H1 (cell line): ENCODE results near the gene CRYBG1. TPM values are rescaled to one million over a fixed set of nuclear protein-coding genes. Genes with fewer than 3 reads are reported as not detected.

Experiments used
- CTCF ChIA-PET: fragments of 300-600 bp; sonication (Branson Sonifier 250); formaldehyde crosslinking; loops from one replicate; lab custom pipeline; 2021; ENCODE audit not compliant: partially characterized antibody; lab: Charles Lee
- POLR2A ChIA-PET: fragments of 300-600 bp; sonication (Branson Sonifier 250); formaldehyde crosslinking; loops from one replicate; lab custom pipeline; 2021; ENCODE audit warnings: inconsistent platforms; ENCODE audit not compliant: partially characterized antibody; lab: Charles Lee
- DNase-seq, 2 experiments: peaks; one replicate each; pipeline versions ENCODE4 v3.0.0 to v3.0.0-alpha.2; 2010 to 2022; ENCODE audit warnings: low spot score in 2 of 2, low read depth in 1 of 2, mixed read lengths in 1 of 2
- FAIRE-seq: peaks from 2 replicates; lab custom pipeline; 2011; peaks lifted over from hg19 to GRCh38; lab: Jason Lieb, UNC
- H2AFZ ChIP-seq: 2 replicates; pipeline ENCODE4 v1.8.1; 2012; ENCODE audit warnings: low read length, inconsistent platforms
- H2AK5ac ChIP-seq: 2 replicates; pipeline ENCODE4 v1.6.1; 2013; ENCODE audit warnings: low read depth, low read length
- H2BK120ac ChIP-seq: replicated peaks from 2 replicates; pipeline ENCODE3; 2013; ENCODE audit warnings: low read depth, low read length, inconsistent platforms
- H2BK12ac ChIP-seq: 2 replicates; pipeline ENCODE4 v1.6.1; 2013; ENCODE audit warnings: low read depth, low read length
- H2BK15ac ChIP-seq: 2 replicates; pipeline ENCODE4 v1.6.1; 2013; ENCODE audit warnings: low read length
- H2BK20ac ChIP-seq: 2 replicates; pipeline ENCODE4 v1.6.1; 2013; ENCODE audit warnings: low read length
- H2BK5ac ChIP-seq: 2 replicates; pipeline ENCODE4 v1.6.1; 2013; ENCODE audit warnings: low read depth, low read length
- H3K14ac ChIP-seq: 2 replicates; pipeline ENCODE4 v1.6.1; 2013; ENCODE audit warnings: inconsistent platforms; ENCODE audit not compliant: insufficient read length
- H3K18ac ChIP-seq: 2 replicates; pipeline ENCODE4 v1.6.1; 2013; ENCODE audit warnings: low read length; ENCODE audit errors: extremely low read depth
- H3K23ac ChIP-seq: 2 replicates; pipeline ENCODE4 v1.6.1; 2013; ENCODE audit warnings: inconsistent platforms; ENCODE audit not compliant: insufficient read length
- H3K23me2 ChIP-seq: 2 replicates; pipeline ENCODE4 v1.6.1; 2013; ENCODE audit warnings: low read depth, low read length
- H3K27ac ChIP-seq: 2 replicates; pipeline ENCODE4 v1.6.1; 2011; ENCODE audit warnings: low read depth, low read length, inconsistent platforms
- H3K27me3 ChIP-seq, 4 experiments: replicated peaks in 1 of 4; 1 replicate in 1 of 4; 2 replicates in 3 of 4; pipeline versions ENCODE4 v1.6.1 to v1.8.1; 2011 to 2013; ENCODE audit warnings: low read length in 3 of 4, mild to moderate bottlenecking in 3 of 4, inconsistent platforms in 2 of 4, mixed read lengths in 2 of 4, moderate library complexity in 1 of 4; ENCODE audit not compliant: control insufficient read depth in 3 of 4, insufficient read depth in 3 of 4; ENCODE audit errors: extremely low read depth in 1 of 4
- H3K36me3 ChIP-seq, 4 experiments: 2 replicates each; pipeline versions ENCODE4 v1.6.1 to v1.8.1; 2011 to 2013; ENCODE audit warnings: mild to moderate bottlenecking in 4 of 4, low read length in 3 of 4, moderate library complexity in 2 of 4, control low read depth in 1 of 4, inconsistent platforms in 1 of 4; ENCODE audit not compliant: insufficient read depth in 4 of 4, control insufficient read depth in 2 of 4
- H3K4ac ChIP-seq: replicated peaks from 2 replicates; pipeline ENCODE3; 2013; ENCODE audit warnings: low read length, low read depth, mixed read lengths, inconsistent platforms; ENCODE audit not compliant: insufficient read length
- H3K4me1 ChIP-seq, 4 experiments: replicated peaks in 1 of 4; 1 replicate in 1 of 4; 2 replicates in 3 of 4; pipeline versions ENCODE4 v1.6.1 to v1.8.1; 2011 to 2013; ENCODE audit warnings: low read length in 3 of 4, inconsistent platforms in 2 of 4, mixed read lengths in 1 of 4; ENCODE audit not compliant: insufficient read depth in 4 of 4, control insufficient read depth in 3 of 4
- H3K4me2 ChIP-seq, 2 experiments: 2 replicates each; pipeline versions ENCODE4 v1.6.1 to v1.8.1; 2011 to 2013; ENCODE audit warnings: low read depth in 2 of 2, low read length in 2 of 2, control low read depth in 1 of 2, inconsistent platforms in 1 of 2, mild to moderate bottlenecking in 1 of 2; ENCODE audit not compliant: insufficient read depth in 1 of 2
- H3K4me3 ChIP-seq, 4 experiments: fragments of 200-600, 300-600 bp in 1 of 4; sonication (generic), shearing (Covaris generic), sonication (Bioruptor Twin) in 1 of 4; 2 replicates each; pipeline versions ENCODE4 v1.5.1 to v1.8.1; 2011 to 2016; ENCODE audit warnings: low read length in 4 of 4, low read depth in 3 of 4, control low read depth in 2 of 4, inconsistent platforms in 2 of 4, mild to moderate bottlenecking in 2 of 4, mixed read lengths in 1 of 4, moderate library complexity in 1 of 4; ENCODE audit not compliant: insufficient read depth in 2 of 4; ENCODE audit errors: extremely low read depth in 1 of 4
- H3K56ac ChIP-seq: replicated peaks from 2 replicates; pipeline ENCODE3; 2013; ENCODE audit warnings: low read depth, mild to moderate bottlenecking, mixed read lengths, low read length, inconsistent platforms; ENCODE audit not compliant: insufficient read length
- H3K79me1 ChIP-seq: 2 replicates; pipeline ENCODE4 v1.6.1; 2013; ENCODE audit warnings: low read depth, low read length, control low read depth
- H3K79me2 ChIP-seq, 2 experiments: 2 replicates each; pipeline versions ENCODE4 v1.6.1 to v1.8.1; 2012 to 2013; ENCODE audit warnings: low read length in 2 of 2, mild to moderate bottlenecking in 2 of 2, inconsistent platforms in 1 of 2; ENCODE audit not compliant: insufficient read depth in 2 of 2, control insufficient read depth in 1 of 2
- H3K9ac ChIP-seq, 4 experiments: replicated peaks in 1 of 4; 1 replicate in 1 of 4; 2 replicates in 3 of 4; pipeline versions ENCODE4 v1.6.1 to v1.8.1; 2011 to 2013; ENCODE audit warnings: low read depth in 3 of 4, low read length in 3 of 4, control low read depth in 2 of 4, mild to moderate bottlenecking in 2 of 4, moderate library complexity in 2 of 4, inconsistent platforms in 1 of 4; ENCODE audit errors: extremely low read depth in 1 of 4
- H3K9me3 ChIP-seq, 2 experiments: 2 replicates each; pipeline versions ENCODE4 v1.6.1 to v1.8.1; 2012 to 2013; ENCODE audit warnings: mild to moderate bottlenecking in 2 of 2, moderate library complexity in 2 of 2, control low read depth in 1 of 2, inconsistent platforms in 1 of 2, low read depth in 1 of 2, low read length in 1 of 2, mixed read lengths in 1 of 2; ENCODE audit not compliant: insufficient read depth in 2 of 2
- H4K20me1 ChIP-seq, 2 experiments: replicated peaks in 1 of 2; 2 replicates each; pipeline versions ENCODE3 to v1.8.1; 2011 to 2013; ENCODE audit warnings: inconsistent platforms in 2 of 2, low read length in 2 of 2, mild to moderate bottlenecking in 1 of 2; ENCODE audit not compliant: insufficient read depth in 2 of 2, control insufficient read depth in 1 of 2
- H4K5ac ChIP-seq: 2 replicates; pipeline ENCODE4 v1.6.1; 2013; ENCODE audit warnings: low read length, low read depth, mixed read lengths, inconsistent platforms; ENCODE audit not compliant: insufficient read length
- H4K8ac ChIP-seq: 2 replicates; pipeline ENCODE4 v1.8.0; 2013; ENCODE audit warnings: mild to moderate bottlenecking, moderate library complexity, low read length, inconsistent platforms; ENCODE audit not compliant: insufficient read depth; ENCODE audit errors: extremely low read depth
- H4K91ac ChIP-seq: replicated peaks from 2 replicates; pipeline ENCODE3; 2013; ENCODE audit warnings: low read length, mixed read lengths, inconsistent platforms; ENCODE audit not compliant: insufficient read length
- CBX5 ChIP-seq: fragments of 300-800, 300-1000 bp; sonication (generic); IDR thresholded peaks from 2 replicates; pipeline ENCODE4 v1.7.1; 2016; ENCODE audit warnings: antibody characterized with exemption, low read length, low read depth
- CBX8 ChIP-seq: fragments of 300-800, 300-1000 bp; sonication (generic); IDR thresholded peaks from 2 replicates; pipeline ENCODE4 v1.7.1; 2016; ENCODE audit warnings: low read depth, low read length, borderline replicate concordance
- CEBPB ChIP-seq: IDR thresholded peaks from 2 replicates; pipeline ENCODE4 v1.6.1; 2012; ENCODE audit warnings: low read depth, low read length
- HDAC2 ChIP-seq, 2 experiments: fragments of 300-600 bp in 1 of 2; sonication (generic) in 1 of 2; IDR thresholded peaks; 2 replicates each; pipeline ENCODE4 v1.6.1; 2011 to 2012; ENCODE audit warnings: low read depth in 2 of 2, low read length in 2 of 2, mild to moderate bottlenecking in 2 of 2, moderate library complexity in 2 of 2, borderline replicate concordance in 1 of 2, inconsistent platforms in 1 of 2
- JUND ChIP-seq: IDR thresholded peaks from 2 replicates; pipeline ENCODE4 v1.6.1; 2011; ENCODE audit warnings: mild to moderate bottlenecking, improper control_type of control experiment, low read length
- NRF1 ChIP-seq: IDR thresholded peaks from 2 replicates; pipeline ENCODE4 v1.6.1; 2011; ENCODE audit warnings: mild to moderate bottlenecking, low read depth, low read length, improper control_type of control experiment
- POLR2A ChIP-seq, 2 experiments: IDR thresholded peaks; 1 replicate in 1 of 2; 2 replicates in 1 of 2; pipeline ENCODE4 v1.6.1; 2011; ENCODE audit warnings: low read depth in 2 of 2, low read length in 2 of 2, mild to moderate bottlenecking in 2 of 2; ENCODE audit errors: control extremely low read depth in 1 of 2
- POLR2AphosphoS5 ChIP-seq: IDR thresholded peaks from 2 replicates; pipeline ENCODE4 v1.6.1; 2011; ENCODE audit warnings: low read depth, low read length
- POU5F1 ChIP-seq: IDR thresholded peaks from 2 replicates; pipeline ENCODE4 v1.6.1; 2011; ENCODE audit warnings: low read depth, mild to moderate bottlenecking, low read length, moderate library complexity
- RFX5 ChIP-seq: IDR thresholded peaks from 2 replicates; pipeline ENCODE4 v1.6.1; 2011; ENCODE audit warnings: low read depth, low read length, improper control_type of control experiment, borderline replicate concordance
- RXRA ChIP-seq: IDR thresholded peaks from 2 replicates; pipeline ENCODE4 v1.6.1; 2011; ENCODE audit warnings: low read depth, mild to moderate bottlenecking, low read length, moderate library complexity; ENCODE audit not compliant: insufficient read depth
- SIN3A ChIP-seq, 2 experiments: IDR thresholded peaks in 1 of 2; conservative IDR thresholded peaks in 1 of 2; 2 replicates each; pipeline ENCODE4 v1.6.1; 2011 to 2012; ENCODE audit warnings: low read length in 2 of 2, improper control_type of control experiment in 1 of 2, low read depth in 1 of 2, mild to moderate bottlenecking in 1 of 2
- SP1 ChIP-seq: IDR thresholded peaks from 2 replicates; pipeline ENCODE4 v1.6.1; 2011; ENCODE audit warnings: low read depth, low read length
- SUZ12 ChIP-seq: fragments of 200-600 bp; sonication (generic); IDR thresholded peaks from 2 replicates; pipeline ENCODE4 v1.6.1; 2012; ENCODE audit warnings: mild to moderate bottlenecking, inconsistent platforms, low read length, moderate library complexity, mixed read lengths
- TAF1 ChIP-seq: IDR thresholded peaks from 2 replicates; pipeline ENCODE4 v1.6.1; 2011; ENCODE audit warnings: mild to moderate bottlenecking, low read depth, low read length
- TAF7 ChIP-seq: optimal IDR thresholded peaks from 2 replicates; pipeline ENCODE3; 2011; ENCODE audit warnings: low read depth, mild to moderate bottlenecking, inconsistent platforms, low read length, moderate library complexity, borderline replicate concordance
- WGBS, 2 experiments: shearing (Covaris generic) in 1 of 2; methylation state at CpG; one replicate each; pipeline versions ENCODE4 v1.1.6 to v1.1.7; 2013 to 2015; ENCODE audit warnings: low lambda C conversion rate in 2 of 2, mixed read lengths in 2 of 2, inconsistent platforms in 1 of 2, low coverage in 1 of 2, missing lambda C conversion rate in 1 of 2; ENCODE audit not compliant: insufficient replicate concordance in 2 of 2, insufficient coverage in 1 of 2, insufficient read length in 1 of 2; ENCODE audit errors: extremely low coverage in 1 of 2, missing lambda C conversion rate in 1 of 2; 5-methylcytosine and 5-hydroxymethylcytosine counted together
- polyA plus RNA-seq, 7 experiments: library from polyadenylated mRNA; depleted of rRNA in 3 of 7; stranded (reverse) in 5 of 7; unstranded in 2 of 7; fragments of >200 nt in 5 of 7; fragments of 200-250 nt in 2 of 7; gene quantifications; 1 replicate in 5 of 7; 2 replicates in 1 of 7; 4 replicates in 1 of 7; pipeline versions ENCODE4 v1.2.1 to v1.2.3, GENCODE V29; 2011 to 2013; ENCODE audit warnings: missing spikeins in 2 of 7, mixed read lengths in 2 of 7
- total RNA-seq: library from RNA; stranded (reverse); fragmentation: NEBNext Ultra II Directional; extraction: Animal tissue kit (Norgen Biotek cat#: 25700); gene quantifications from 2 replicates; pipeline ENCODE4 v1.2.1, GENCODE V29; 2021

Gene CRYBG1
- total and polyA plus RNA-seq, 2 of the 8 experiments (the other 6 are each of a cell fraction or from before 2014, with no cell fraction given), result 2.2 to 11.6 TPM

GRCh38 chr6:106452628-106453027 lies 92.1 kb downstream of the CRYBG1 start:
- no peaks in the 10 kb centered on the region for H3K9me3 ChIP-seq
- no peak overlapping the region for H4K91ac ChIP-seq
- no peak overlapping the region for H3K18ac ChIP-seq
- no peaks in the 10 kb centered on the region for H3K23me2 ChIP-seq
- no peak overlapping the region for H2AK5ac ChIP-seq
- H2AFZ ChIP-seq, result no peak overlapping the region
- no peak overlapping the region for H3K56ac ChIP-seq
- no peaks in the 10 kb centered on the region for H3K79me1 ChIP-seq
- H3K27me3 ChIP-seq, result no peaks in the 10 kb centered on the region; a peak in 1 of 7 replicates
- no peak overlapping the region for H4K5ac ChIP-seq
- H3K4me2 ChIP-seq, result no peak overlapping the region
- H2BK5ac ChIP-seq, result no peak overlapping the region
- ChIA-PET POLR2A (no interaction called here), CTCF (interaction anchor here (1.8 to 2.2 kb wide), 4 partner anchors 9 to 114 kb away, joined by 4 to 14 read pairs (median 6); partner anchors contain the start of gene CRYBG1)
- H3K14ac ChIP-seq, result no peak overlapping the region
- H3K4me3 ChIP-seq, result no peak overlapping the region
- no peak overlapping the region for H3K4ac ChIP-seq
- WGBS, 2 experiments, result 44% methylated on average over 1 of the region's 1 CpG; no CpG with 5 or more reads in 1 of the 2 experiments
- FAIRE-seq (no peak), DNase-seq (no peak)
- H2BK20ac ChIP-seq, result no peak overlapping the region
- no peaks in the 10 kb centered on the region for H3K79me2 ChIP-seq
- H3K27ac ChIP-seq, result no peak overlapping the region
- no peak overlapping the region for H2BK120ac ChIP-seq
- no peaks in the 10 kb centered on the region for H4K20me1 ChIP-seq
- H2BK12ac ChIP-seq, result no peak overlapping the region
- no peak overlapping the region for H3K23ac ChIP-seq
- peaks cover 0 to 8% (median 7%) of the 10 kb centered on the region in 4 experiments; a peak in 5 of 7 replicates for H3K4me1 ChIP-seq
- H3K36me3 ChIP-seq, result no peaks in the 10 kb centered on the region
- H2BK15ac ChIP-seq, result no peak overlapping the region
- H4K8ac ChIP-seq, result no peak overlapping the region
- H3K9ac ChIP-seq, result no peak overlapping the region
- TF ChIP-seq HDAC2 (IDR thresholded peaks at IDR 0.05; ENCODE audit: borderline replicate concordance in 1 of 2, low read depth in 2 of 2, low read length in 2 of 2), result no peak
- no peak for TF ChIP-seq RFX5
- TF ChIP-seq NRF1, result no peak
- no peak for TF ChIP-seq CBX5
- TF ChIP-seq TAF1, result no peak
- TF ChIP-seq RXRA, result no peak
- no peak for TF ChIP-seq SIN3A (conservative IDR thresholded peaks at IDR 0.05 in 1 of 2, IDR thresholded peaks at IDR 0.05 in 1 of 2; ENCODE audit: low read depth in 1 of 2, low read length in 2 of 2)
- no peak for TF ChIP-seq POU5F1
- TF ChIP-seq SP1, result no peak
- no peak for TF ChIP-seq SUZ12
- no peak for TF ChIP-seq JUND
- TF ChIP-seq POLR2A (IDR thresholded peaks at IDR 0.05; ENCODE audit: control extremely low read depth in 1 of 2, low read depth in 2 of 2, low read length in 2 of 2), result no peak
- TF ChIP-seq CBX8, result no peak
- no peak for TF ChIP-seq POLR2AphosphoS5
- no peak for TF ChIP-seq TAF7
- no peak for TF ChIP-seq CEBPB
